Measurements from ENCODE around the gene SKI. TPM values are rescaled to one million over a fixed set of nuclear protein-coding genes. Genes with fewer than 3 reads are reported as not detected.
A peak's percentile ranks its signal among the peaks of the same experiment; 100 is the strongest.

SKI gene
- total and polyA plus RNA-seq, 9 of the 15 experiments (the other 6 are each of a cell fraction or from before 2014, with no cell fraction given): 0.10 to 60.5 (median 4.6) TPM

DNA sequence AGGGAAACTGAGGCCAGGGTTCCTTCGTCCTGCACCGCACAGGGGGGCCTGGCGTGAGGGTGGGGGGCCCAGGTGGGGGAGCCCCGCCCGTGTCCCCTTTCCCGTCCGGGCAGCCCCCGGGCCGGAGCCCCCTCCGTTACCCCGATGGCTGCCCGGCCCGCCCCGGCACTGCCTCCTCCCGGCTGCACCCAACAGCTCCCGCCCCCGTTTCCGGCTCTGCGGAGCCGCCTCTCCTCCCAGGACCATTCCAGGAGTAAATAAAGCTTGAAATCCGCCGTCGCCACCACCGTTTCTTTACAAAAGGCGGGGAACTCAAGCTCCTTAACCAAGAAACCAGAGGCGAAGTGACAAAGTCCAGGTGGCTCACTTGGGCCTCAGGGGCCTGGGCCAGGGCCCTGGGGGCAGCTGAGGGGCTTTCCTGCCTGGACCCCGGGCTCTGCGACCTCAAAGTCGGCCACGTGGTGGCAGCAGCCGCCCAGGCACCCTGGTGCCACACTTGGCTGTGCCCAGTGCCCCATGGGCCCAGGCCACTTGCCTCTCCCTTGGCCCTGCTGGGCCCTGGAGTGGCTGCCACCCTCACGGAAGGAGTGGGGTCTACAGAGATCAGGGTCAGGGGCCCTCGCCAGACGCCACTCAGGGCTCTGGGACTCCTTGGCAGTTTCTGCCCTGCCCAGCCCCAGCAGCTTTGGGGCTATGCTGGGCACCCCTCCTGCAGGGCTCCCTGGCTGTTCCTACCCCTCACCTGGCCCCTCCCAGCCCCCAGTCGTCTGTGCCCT is 33.0 kb upstream of the SKI start (continued):
- TF ChIP-seq, protein P1, sequence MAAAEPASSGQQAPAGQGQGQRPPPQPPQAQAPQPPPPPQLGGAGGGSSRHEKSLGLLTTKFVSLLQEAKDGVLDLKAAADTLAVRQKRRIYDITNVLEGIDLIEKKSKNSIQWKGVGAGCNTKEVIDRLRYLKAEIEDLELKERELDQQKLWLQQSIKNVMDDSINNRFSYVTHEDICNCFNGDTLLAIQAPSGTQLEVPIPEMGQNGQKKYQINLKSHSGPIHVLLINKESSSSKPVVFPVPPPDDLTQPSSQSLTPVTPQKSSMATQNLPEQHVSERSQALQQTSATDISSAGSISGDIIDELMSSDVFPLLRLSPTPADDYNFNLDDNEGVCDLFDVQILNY (CRISPR knock-in tag; IDR thresholded peaks at IDR 0.05): no peak
- TF ChIP-seq ZNF764 (CRISPR knock-in tag; IDR thresholded peaks at IDR 0.05; ENCODE audit: low read depth) (peak; percentile 74), POLR2AphosphoS2 (IDR thresholded peaks at IDR 0.05; ENCODE audit: low read length) (no peak), NFIX (CRISPR knock-in tag; IDR thresholded peaks at IDR 0.05; ENCODE audit: low read depth) (no peak), RFX7 (CRISPR knock-in tag; IDR thresholded peaks at IDR 0.05) (no peak), MBD2 (IDR thresholded peaks at IDR 0.05; ENCODE audit: borderline replicate concordance, low read depth) (no peak), ZBTB7A (IDR thresholded peaks at IDR 0.05; ENCODE audit: borderline replicate concordance, control insufficient read depth, low read depth, low read length) (peak; percentile 100), ZNF717 (CRISPR knock-in tag; IDR thresholded peaks at IDR 0.05) (no peak), NCOA6 (IDR thresholded peaks at IDR 0.05) (no peak), HNRNPH1 (optimal IDR thresholded peaks at IDR 0.05; ENCODE audit: low read depth, low read length) (no peak), ZBTB1 (CRISPR knock-in tag; IDR thresholded peaks at IDR 0.05; ENCODE audit: borderline replicate concordance, low read depth) (peak; percentile 41; the same call in 1 of the 2 replicates), DIDO1 (tag; IDR thresholded peaks at IDR 0.05; ENCODE audit: low read depth) (no peak), U2AF1 (optimal IDR thresholded peaks at IDR 0.05; ENCODE audit: low read depth, low read length) (no peak), COPS2 (conservative IDR thresholded peaks at IDR 0.05) (no peak), MCM3 (IDR thresholded peaks at IDR 0.05) (no peak)
- TF ChIP-seq, protein P2, sequence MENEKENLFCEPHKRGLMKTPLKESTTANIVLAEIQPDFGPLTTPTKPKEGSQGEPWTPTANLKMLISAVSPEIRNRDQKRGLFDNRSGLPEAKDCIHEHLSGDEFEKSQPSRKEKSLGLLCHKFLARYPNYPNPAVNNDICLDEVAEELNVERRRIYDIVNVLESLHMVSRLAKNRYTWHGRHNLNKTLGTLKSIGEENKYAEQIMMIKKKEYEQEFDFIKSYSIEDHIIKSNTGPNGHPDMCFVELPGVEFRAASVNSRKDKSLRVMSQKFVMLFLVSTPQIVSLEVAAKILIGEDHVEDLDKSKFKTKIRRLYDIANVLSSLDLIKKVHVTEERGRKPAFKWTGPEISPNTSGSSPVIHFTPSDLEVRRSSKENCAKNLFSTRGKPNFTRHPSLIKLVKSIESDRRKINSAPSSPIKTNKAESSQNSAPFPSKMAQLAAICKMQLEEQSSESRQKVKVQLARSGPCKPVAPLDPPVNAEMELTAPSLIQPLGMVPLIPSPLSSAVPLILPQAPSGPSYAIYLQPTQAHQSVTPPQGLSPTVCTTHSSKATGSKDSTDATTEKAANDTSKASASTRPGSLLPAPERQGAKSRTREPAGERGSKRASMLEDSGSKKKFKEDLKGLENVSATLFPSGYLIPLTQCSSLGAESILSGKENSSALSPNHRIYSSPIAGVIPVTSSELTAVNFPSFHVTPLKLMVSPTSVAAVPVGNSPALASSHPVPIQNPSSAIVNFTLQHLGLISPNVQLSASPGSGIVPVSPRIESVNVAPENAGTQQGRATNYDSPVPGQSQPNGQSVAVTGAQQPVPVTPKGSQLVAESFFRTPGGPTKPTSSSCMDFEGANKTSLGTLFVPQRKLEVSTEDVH (IDR thresholded peaks at IDR 0.05; ENCODE audit: low read depth, partially characterized antibody): no peak
- TF ChIP-seq, protein P3, sequence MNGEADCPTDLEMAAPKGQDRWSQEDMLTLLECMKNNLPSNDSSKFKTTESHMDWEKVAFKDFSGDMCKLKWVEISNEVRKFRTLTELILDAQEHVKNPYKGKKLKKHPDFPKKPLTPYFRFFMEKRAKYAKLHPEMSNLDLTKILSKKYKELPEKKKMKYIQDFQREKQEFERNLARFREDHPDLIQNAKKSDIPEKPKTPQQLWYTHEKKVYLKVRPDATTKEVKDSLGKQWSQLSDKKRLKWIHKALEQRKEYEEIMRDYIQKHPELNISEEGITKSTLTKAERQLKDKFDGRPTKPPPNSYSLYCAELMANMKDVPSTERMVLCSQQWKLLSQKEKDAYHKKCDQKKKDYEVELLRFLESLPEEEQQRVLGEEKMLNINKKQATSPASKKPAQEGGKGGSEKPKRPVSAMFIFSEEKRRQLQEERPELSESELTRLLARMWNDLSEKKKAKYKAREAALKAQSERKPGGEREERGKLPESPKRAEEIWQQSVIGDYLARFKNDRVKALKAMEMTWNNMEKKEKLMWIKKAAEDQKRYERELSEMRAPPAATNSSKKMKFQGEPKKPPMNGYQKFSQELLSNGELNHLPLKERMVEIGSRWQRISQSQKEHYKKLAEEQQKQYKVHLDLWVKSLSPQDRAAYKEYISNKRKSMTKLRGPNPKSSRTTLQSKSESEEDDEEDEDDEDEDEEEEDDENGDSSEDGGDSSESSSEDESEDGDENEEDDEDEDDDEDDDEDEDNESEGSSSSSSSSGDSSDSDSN (IDR thresholded peaks at IDR 0.05; ENCODE audit: borderline replicate concordance in 1 of 2, low read depth in 2 of 2, low read length in 2 of 2): no peak; a peak in 1 of 4 replicates

All from K562 (cell line).